CD14-positive monocyte (primary cell): Measurements from ENCODE around the gene C9orf153. TPM values are rescaled to one million over a fixed set of nuclear protein-coding genes. Genes with fewer than 3 reads are reported as not detected.

Experiments
- DNase-seq, 3 donors: peaks; one replicate each; pipeline ENCODE4 v3.0.0-alpha.2; 2011 to 2022
- H2AFZ ChIP-seq: 2 replicates; pipeline ENCODE4 v1.6.0; 2012; ENCODE audit warnings: mild to moderate bottlenecking, low read depth, low read length, inconsistent platforms; ENCODE audit not compliant: insufficient read depth, poor library complexity, severe bottlenecking
- H3K27ac ChIP-seq, 2 donors: 1 replicate in 1 of 2; 2 replicates in 1 of 2; pipeline ENCODE4 v1.5.1; 2012 to 2013; ENCODE audit warnings: low read length in 2 of 2, control low read depth in 1 of 2, inconsistent platforms in 1 of 2, low read depth in 1 of 2, mild to moderate bottlenecking in 1 of 2
- H3K27me3 ChIP-seq, 2 donors: one replicate each; pipeline versions ENCODE4 v1.6.0 to v1.6.1; 2011 to 2013; ENCODE audit warnings: low read length in 2 of 2; ENCODE audit not compliant: control insufficient read depth in 2 of 2, insufficient read depth in 2 of 2
- H3K36me3 ChIP-seq, 2 donors: replicated peaks in 1 of 2; 1 replicate in 1 of 2; 2 replicates in 1 of 2; pipeline versions ENCODE4 v1.5.1 to v1.6.1; 2012 to 2013; ENCODE audit warnings: low read length in 2 of 2, control low read depth in 1 of 2, inconsistent platforms in 1 of 2, mild to moderate bottlenecking in 1 of 2; ENCODE audit not compliant: insufficient read depth in 2 of 2, control insufficient read depth in 1 of 2
- H3K4me1 ChIP-seq, 2 donors: 1 replicate in 1 of 2; 2 replicates in 1 of 2; pipeline versions ENCODE4 v1.5.1 to v1.6.1; 2012 to 2013; ENCODE audit warnings: low read length in 2 of 2, control low read depth in 1 of 2, inconsistent platforms in 1 of 2, mild to moderate bottlenecking in 1 of 2, moderate library complexity in 1 of 2; ENCODE audit not compliant: insufficient read depth in 2 of 2, control insufficient read depth in 1 of 2
- H3K4me2 ChIP-seq: replicated peaks from 2 replicates; pipeline ENCODE3; 2012; ENCODE audit warnings: low read length, moderate library complexity, mild to moderate bottlenecking; ENCODE audit not compliant: poor library complexity, severe bottlenecking; ENCODE audit errors: extremely low read depth
- H3K4me3 ChIP-seq, 3 experiments: fragments of 200-600 bp in 1 of 3; sonication (generic) in 1 of 3; replicated peaks in 1 of 3; 1 replicate in 2 of 3; 2 replicates in 1 of 3; pipeline ENCODE4 v1.5.1; 2011 to 2013; ENCODE audit warnings: low read length in 3 of 3, mild to moderate bottlenecking in 3 of 3, control low read depth in 2 of 3, low read depth in 2 of 3, inconsistent platforms in 1 of 3, moderate library complexity in 1 of 3
- H3K79me2 ChIP-seq: 2 replicates; pipeline ENCODE4 v1.6.0; 2012; ENCODE audit warnings: mild to moderate bottlenecking, control low read depth, inconsistent platforms, low read length, moderate library complexity; ENCODE audit not compliant: insufficient read depth
- H3K9ac ChIP-seq: 2 replicates; pipeline ENCODE4 v1.6.0; 2017; ENCODE audit warnings: low read length, mild to moderate bottlenecking; ENCODE audit not compliant: insufficient read depth, poor library complexity, severe bottlenecking
- H3K9me3 ChIP-seq, 2 donors: replicated peaks in 1 of 2; 1 replicate in 1 of 2; 2 replicates in 1 of 2; pipeline versions ENCODE4 v1.5.1 to v1.6.1; 2012 to 2013; ENCODE audit warnings: low read length in 2 of 2, control low read depth in 1 of 2; ENCODE audit not compliant: control insufficient read depth in 1 of 2, insufficient read depth in 1 of 2
- H4K20me1 ChIP-seq: 2 replicates; pipeline ENCODE4 v1.6.0; 2012; ENCODE audit warnings: mild to moderate bottlenecking, low read length, control low read depth, moderate library complexity; ENCODE audit not compliant: insufficient read depth
- H3K27ac Mint-ChIP-seq, 7 donors: one replicate each; pipeline ENCODE4 v1.8.0; 2020; ENCODE audit warnings: mild to moderate bottlenecking in 7 of 7, mixed read lengths in 7 of 7, moderate library complexity in 6 of 7, inconsistent platforms in 2 of 7
- H3K27me3 Mint-ChIP-seq, 3 donors: one replicate each; pipeline ENCODE4 v1.8.0; 2021 to 2022; ENCODE audit warnings: low read depth in 3 of 3, mild to moderate bottlenecking in 3 of 3, mixed read lengths in 3 of 3, moderate library complexity in 3 of 3, inconsistent platforms in 1 of 3
- H3K36me3 Mint-ChIP-seq, 2 donors: one replicate each; pipeline ENCODE4 v1.8.0; 2020; ENCODE audit warnings: mixed read lengths in 2 of 2, inconsistent platforms in 1 of 2, mild to moderate bottlenecking in 1 of 2
- H3K4me1 Mint-ChIP-seq: one replicate; pipeline ENCODE4 v1.8.0; 2020; ENCODE audit warnings: mild to moderate bottlenecking, mixed read lengths
- H3K4me3 Mint-ChIP-seq, 2 donors: one replicate each; pipeline ENCODE4 v1.8.0; 2020; ENCODE audit warnings: mild to moderate bottlenecking in 2 of 2, mixed read lengths in 2 of 2, moderate library complexity in 1 of 2
- H3K9me3 Mint-ChIP-seq, 7 donors: one replicate each; pipeline ENCODE4 v1.8.0; 2020 to 2022; ENCODE audit warnings: mixed read lengths in 7 of 7, mild to moderate bottlenecking in 6 of 7, moderate library complexity in 6 of 7, inconsistent platforms in 2 of 7
- WGBS: methylation state at CpG from one replicate; pipeline ENCODE4 v1.1.5; 2013; ENCODE audit warnings: missing lambda C conversion rate; ENCODE audit not compliant: insufficient coverage; 5-methylcytosine and 5-hydroxymethylcytosine counted together
- intact Hi-C, 2 donors: fragments of 100-400 bp; cut with micrococcal nuclease; formaldehyde crosslinking; loops; one replicate each; pipeline versions ENCODE4 v1.15.0 to v1.15.1; 2023
- polyA plus RNA-seq, 3 donors: library from polyadenylated mRNA; depleted of rRNA in 1 of 3; unstranded in 2 of 3; stranded (reverse) in 1 of 3; fragments of 300-500 nt in 2 of 3; fragments of >200 nt in 1 of 3; fragmentation: Illumina TruSeq in 2 of 3; gene quantifications; 1 replicate in 2 of 3; 2 replicates in 1 of 3; pipeline ENCODE4 v1.2.3, GENCODE V29; 2012 to 2021
- TF ChIP-seq, protein P1 (sequence below): fragments of 200-600 bp; IDR thresholded peaks from one replicate; pipeline ENCODE4 v1.8.0; 2022; ENCODE audit warnings: antibody characterized with exemption, mild to moderate bottlenecking

C9orf153 gene
- polyA plus RNA-seq, 3 donors: not detected

DNA sequence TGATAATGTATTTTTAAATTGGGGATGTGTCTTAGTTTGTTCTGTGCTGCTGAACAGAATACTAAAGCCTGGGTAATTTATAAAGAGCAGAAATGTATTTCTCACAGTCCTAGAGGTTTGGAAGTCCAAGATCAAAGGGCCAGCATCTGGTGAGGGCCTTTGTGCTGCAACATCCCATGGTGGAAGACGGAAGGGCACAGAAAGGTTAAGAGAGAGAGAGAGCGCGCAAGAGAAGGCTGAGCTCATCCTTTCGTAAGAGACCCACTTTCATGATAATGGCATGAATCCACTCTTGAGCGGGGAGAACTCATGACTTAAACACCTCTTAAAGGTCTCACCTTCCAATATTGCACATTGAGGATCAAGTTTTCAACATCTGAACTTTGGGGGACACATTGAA lies 81.0 kb downstream of the C9orf153 start:
- WGBS: 85% methylated on average over 4 of the region's 5 CpGs
- Histone ChIP-seq H4K20me1 (no peaks in the 10 kb centered on the region), H3K36me3 (no peaks in the 10 kb centered on the region), H3K9me3 (no peaks in the 10 kb centered on the region), H3K4me3 (no peak overlapping the region), H3K4me1 (no peaks in the 10 kb centered on the region), H2AFZ (no peak overlapping the region), H3K79me2 (no peaks in the 10 kb centered on the region), H3K27me3 (no peaks in the 10 kb centered on the region), H3K9ac (no peak overlapping the region), H3K4me2 (no peak overlapping the region), H3K27ac (no peak overlapping the region)
- Mint-ChIP-seq H3K9me3 (peaks cover 0 to 9% (median 2%) of the 10 kb centered on the region in 7 donors), H3K4me3 (no peak overlapping the region), H3K27ac (no peak overlapping the region), H3K36me3 (no peaks in the 10 kb centered on the region), H3K27me3 (peaks cover 1 to 3% (median 3%) of the 10 kb centered on the region in 3 donors), H3K4me1 (no peaks in the 10 kb centered on the region)
- intact Hi-C loops: no loop called here
- TF ChIP-seq, protein P1, sequence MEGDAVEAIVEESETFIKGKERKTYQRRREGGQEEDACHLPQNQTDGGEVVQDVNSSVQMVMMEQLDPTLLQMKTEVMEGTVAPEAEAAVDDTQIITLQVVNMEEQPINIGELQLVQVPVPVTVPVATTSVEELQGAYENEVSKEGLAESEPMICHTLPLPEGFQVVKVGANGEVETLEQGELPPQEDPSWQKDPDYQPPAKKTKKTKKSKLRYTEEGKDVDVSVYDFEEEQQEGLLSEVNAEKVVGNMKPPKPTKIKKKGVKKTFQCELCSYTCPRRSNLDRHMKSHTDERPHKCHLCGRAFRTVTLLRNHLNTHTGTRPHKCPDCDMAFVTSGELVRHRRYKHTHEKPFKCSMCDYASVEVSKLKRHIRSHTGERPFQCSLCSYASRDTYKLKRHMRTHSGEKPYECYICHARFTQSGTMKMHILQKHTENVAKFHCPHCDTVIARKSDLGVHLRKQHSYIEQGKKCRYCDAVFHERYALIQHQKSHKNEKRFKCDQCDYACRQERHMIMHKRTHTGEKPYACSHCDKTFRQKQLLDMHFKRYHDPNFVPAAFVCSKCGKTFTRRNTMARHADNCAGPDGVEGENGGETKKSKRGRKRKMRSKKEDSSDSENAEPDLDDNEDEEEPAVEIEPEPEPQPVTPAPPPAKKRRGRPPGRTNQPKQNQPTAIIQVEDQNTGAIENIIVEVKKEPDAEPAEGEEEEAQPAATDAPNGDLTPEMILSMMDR: no peak
- DNase-seq: no peak

DNA sequence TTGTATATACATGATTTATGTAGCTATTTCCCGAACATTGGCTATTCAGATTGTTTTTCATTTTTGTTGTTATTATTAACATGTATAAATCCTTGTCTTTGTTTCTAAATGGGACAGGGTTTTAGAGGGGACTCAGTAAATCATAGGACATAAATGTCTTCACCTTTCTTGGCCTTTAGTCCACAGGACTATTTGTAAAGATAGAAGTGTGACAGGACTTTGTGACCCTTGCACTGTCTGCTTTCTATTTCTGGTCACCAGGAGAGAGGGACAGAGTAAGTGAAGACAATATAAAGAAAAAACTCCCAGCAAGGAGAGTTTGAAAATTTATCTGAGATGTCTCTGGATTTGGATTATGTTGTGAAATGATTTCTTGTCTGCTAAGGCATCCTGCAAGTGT lies 81.5 kb downstream of the C9orf153 start:
- Histone ChIP-seq H3K36me3 (no peaks in the 10 kb centered on the region), H4K20me1 (no peaks in the 10 kb centered on the region), H3K9ac (no peak overlapping the region), H3K4me3 (no peak overlapping the region), H2AFZ (no peak overlapping the region), H3K4me1 (no peaks in the 10 kb centered on the region), H3K4me2 (no peak overlapping the region), H3K79me2 (no peaks in the 10 kb centered on the region), H3K27ac (no peak overlapping the region), H3K9me3 (no peaks in the 10 kb centered on the region), H3K27me3 (no peaks in the 10 kb centered on the region)
- H3K9me3 Mint-ChIP-seq: peaks cover 0 to 9% (median 4%) of the 10 kb centered on the region in 7 donors
- H3K27me3 Mint-ChIP-seq: peaks cover 3% of the 10 kb centered on the region in 3 donors
- no peak overlapping the region for H3K27ac Mint-ChIP-seq
- DNase-seq: no peak
- no peaks in the 10 kb centered on the region for H3K36me3 Mint-ChIP-seq
- no CpG with 5 or more reads among the region's 1 CpG for WGBS
- TF ChIP-seq, protein P1: no peak
- no peaks in the 10 kb centered on the region for H3K4me1 Mint-ChIP-seq
- H3K4me3 Mint-ChIP-seq: no peak overlapping the region
- intact Hi-C loops: no loop called here
